ENCODE results near the gene FRAS1.

DNA sequence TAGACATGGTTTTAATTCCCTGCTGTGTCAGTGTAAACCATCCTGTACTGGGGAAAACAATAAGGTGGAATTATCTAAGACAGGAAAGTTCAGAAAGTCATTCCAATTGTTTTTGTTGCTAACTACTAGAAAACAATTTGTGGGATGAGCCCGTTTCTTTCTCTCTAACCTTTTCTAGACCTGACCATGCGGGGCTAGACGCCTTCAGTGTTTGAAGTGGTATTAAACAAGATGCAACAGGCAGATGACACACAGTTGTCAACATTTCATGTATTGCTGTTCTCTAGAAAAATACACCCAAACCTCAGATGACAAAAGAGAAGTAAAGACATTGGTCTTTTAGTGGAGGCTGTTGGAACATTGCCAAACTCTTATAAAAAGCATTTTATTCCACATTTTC is 105.7 kb downstream of the FRAS1 start:
- TF ChIP-seq, protein P1, sequence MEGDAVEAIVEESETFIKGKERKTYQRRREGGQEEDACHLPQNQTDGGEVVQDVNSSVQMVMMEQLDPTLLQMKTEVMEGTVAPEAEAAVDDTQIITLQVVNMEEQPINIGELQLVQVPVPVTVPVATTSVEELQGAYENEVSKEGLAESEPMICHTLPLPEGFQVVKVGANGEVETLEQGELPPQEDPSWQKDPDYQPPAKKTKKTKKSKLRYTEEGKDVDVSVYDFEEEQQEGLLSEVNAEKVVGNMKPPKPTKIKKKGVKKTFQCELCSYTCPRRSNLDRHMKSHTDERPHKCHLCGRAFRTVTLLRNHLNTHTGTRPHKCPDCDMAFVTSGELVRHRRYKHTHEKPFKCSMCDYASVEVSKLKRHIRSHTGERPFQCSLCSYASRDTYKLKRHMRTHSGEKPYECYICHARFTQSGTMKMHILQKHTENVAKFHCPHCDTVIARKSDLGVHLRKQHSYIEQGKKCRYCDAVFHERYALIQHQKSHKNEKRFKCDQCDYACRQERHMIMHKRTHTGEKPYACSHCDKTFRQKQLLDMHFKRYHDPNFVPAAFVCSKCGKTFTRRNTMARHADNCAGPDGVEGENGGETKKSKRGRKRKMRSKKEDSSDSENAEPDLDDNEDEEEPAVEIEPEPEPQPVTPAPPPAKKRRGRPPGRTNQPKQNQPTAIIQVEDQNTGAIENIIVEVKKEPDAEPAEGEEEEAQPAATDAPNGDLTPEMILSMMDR (IDR thresholded peaks at IDR 0.05), result no peak
- TF ChIP-seq POLR2A (IDR thresholded peaks at IDR 0.05) (no peak), EP300 (IDR thresholded peaks at IDR 0.05) (no peak)

All from ovary (tissue), 3 donors.